ENCODE results near the gene ALS2CL. TPM values are rescaled to one million over a fixed set of nuclear protein-coding genes. Genes with fewer than 3 reads are reported as not detected.

Gene ALS2CL
- total and polyA plus RNA-seq, 12 donors = 1.5 to 48.3 (median 10.1) TPM

GRCh38 chr3:46712191-46713049 is 18.9 kb upstream of the ALS2CL start:
- Histone ChIP-seq H3K9me3 (replicated peaks in 1 of 3) (no peaks in the 10 kb centered on the region), H3K27me3 (no peaks in the 10 kb centered on the region), H3K27ac (no peak overlapping the region), H3K36me3 (replicated peaks in 1 of 2) (no peaks in the 10 kb centered on the region), H3K4me3 (no peak overlapping the region), H3K4me1 (replicated peaks in 1 of 2) (no peaks in the 10 kb centered on the region)
- 80 to 90% (median 87%) methylated on average over 8 to 13 of the region's 13 CpGs for WGBS, 4 donors
- TF ChIP-seq CTCF (IDR thresholded peaks at IDR 0.05) (no peak), POLR2A (IDR thresholded peaks at IDR 0.05) (no peak)
- peak in 2 of 7 donors; percentile 5 to 8 for DNase-seq
- intact Hi-C loops (cut with DNase I) = loop anchor here in 1 of 2 donors (10.0 kb wide), 1 partner anchor 642 kb away; no protein-coding TSS in a partner anchor

GRCh38 chr3:46711760-46712159 is 18.3 kb upstream of the ALS2CL start:
- Histone ChIP-seq H3K27me3 (no peaks in the 10 kb centered on the region), H3K27ac (no peak overlapping the region), H3K4me3 (no peak overlapping the region), H3K4me1 (replicated peaks in 1 of 2) (no peaks in the 10 kb centered on the region), H3K36me3 (replicated peaks in 1 of 2) (no peaks in the 10 kb centered on the region), H3K9me3 (replicated peaks in 1 of 3) (no peaks in the 10 kb centered on the region)
- 86 to 91% (median 89%) methylated on average over 7 of the region's 7 CpGs for WGBS, 4 donors
- intact Hi-C loops (cut with DNase I) = loop anchor here in 1 of 2 donors (10.0 kb wide), 1 partner anchor 643 kb away; no protein-coding TSS in a partner anchor
- peak in 2 of 7 donors; percentile 1 to 7 for DNase-seq
- no peak for TF ChIP-seq POLR2A (IDR thresholded peaks at IDR 0.05)
- TF ChIP-seq CTCF (IDR thresholded peaks at IDR 0.05) = no peak

GRCh38 chr3:46711305-46711704 is 17.8 kb upstream of the ALS2CL start:
- no peak overlapping the region for H3K27ac ChIP-seq
- H3K36me3 ChIP-seq (replicated peaks in 1 of 2) = no peaks in the 10 kb centered on the region
- intact Hi-C loops (cut with DNase I) = loop anchor here in 1 of 2 donors (10.0 kb wide), 1 partner anchor 643 kb away; no protein-coding TSS in a partner anchor
- peak in 3 of 7 donors; percentile 5 to 11 (median 11) for DNase-seq
- no peak for TF ChIP-seq CTCF (IDR thresholded peaks at IDR 0.05)
- TF ChIP-seq POLR2A (IDR thresholded peaks at IDR 0.05) = no peak
- no peak overlapping the region for H3K4me3 ChIP-seq
- no peaks in the 10 kb centered on the region for H3K9me3 ChIP-seq (replicated peaks in 1 of 3)
- no peaks in the 10 kb centered on the region for H3K4me1 ChIP-seq (replicated peaks in 1 of 2)
- WGBS, 4 donors = 93 to 100% (median 100%) methylated on average over 1 to 2 of the region's 2 CpGs
- no peaks in the 10 kb centered on the region for H3K27me3 ChIP-seq

GRCh38 chr3:46710671-46711295 is 17.3 kb upstream of the ALS2CL start:
- Histone ChIP-seq H3K27ac (no peak overlapping the region), H3K27me3 (no peaks in the 10 kb centered on the region), H3K4me3 (no peak overlapping the region), H3K9me3 (replicated peaks in 1 of 3) (no peaks in the 10 kb centered on the region), H3K36me3 (replicated peaks in 1 of 2) (no peaks in the 10 kb centered on the region), H3K4me1 (replicated peaks in 1 of 2) (no peaks in the 10 kb centered on the region)
- intact Hi-C loops (cut with DNase I) = loop anchor here in 1 of 2 donors (10.0 kb wide), 1 partner anchor 644 kb away; no protein-coding TSS in a partner anchor
- 95 to 98% (median 97%) methylated on average over 5 to 6 of the region's 6 CpGs for WGBS, 4 donors
- TF ChIP-seq POLR2A (IDR thresholded peaks at IDR 0.05) = no peak
- peak in 3 of 7 donors; percentile 4 to 9 (median 9) for DNase-seq
